Measurements from ENCODE around the gene GRM1.
"Not testable (repeated sequence)": the region's sequence is repeated elsewhere in the genome, so short reads cannot be mapped to it uniquely, and the experiment has no call there.

GRM1 gene

DNA sequence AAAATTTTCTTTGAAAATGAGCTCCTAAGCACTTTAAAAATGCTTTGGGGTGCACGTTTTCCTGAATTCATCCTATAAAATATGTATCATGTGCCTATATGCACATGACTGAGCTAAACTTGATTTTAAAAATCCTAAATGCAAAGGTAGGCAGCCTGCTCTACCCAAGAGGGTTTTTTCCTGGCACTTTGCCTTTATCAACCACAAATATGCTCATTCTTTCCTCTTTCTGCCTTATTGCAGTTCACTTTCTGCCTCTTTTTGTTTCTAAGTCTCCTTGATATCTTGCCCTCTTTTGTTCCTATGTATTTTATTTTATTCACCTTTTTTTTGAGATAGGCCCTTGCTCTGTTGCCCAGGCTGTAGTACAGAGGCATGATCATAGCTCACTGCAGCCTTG, 229.3 kb downstream of the GRM1 start:
- DNase-seq = no peak
- intact Hi-C loops (cut with DNase I; ENCODE audit: low total_unique reads) = no loop called here
- no peaks in the 10 kb centered on the region for H3K9me3 ChIP-seq
- no peak overlapping the region for H3K27ac ChIP-seq
- no peaks in the 10 kb centered on the region for H3K27me3 ChIP-seq
- no peaks in the 10 kb centered on the region for H3K4me1 ChIP-seq
- TF ChIP-seq, protein P1, sequence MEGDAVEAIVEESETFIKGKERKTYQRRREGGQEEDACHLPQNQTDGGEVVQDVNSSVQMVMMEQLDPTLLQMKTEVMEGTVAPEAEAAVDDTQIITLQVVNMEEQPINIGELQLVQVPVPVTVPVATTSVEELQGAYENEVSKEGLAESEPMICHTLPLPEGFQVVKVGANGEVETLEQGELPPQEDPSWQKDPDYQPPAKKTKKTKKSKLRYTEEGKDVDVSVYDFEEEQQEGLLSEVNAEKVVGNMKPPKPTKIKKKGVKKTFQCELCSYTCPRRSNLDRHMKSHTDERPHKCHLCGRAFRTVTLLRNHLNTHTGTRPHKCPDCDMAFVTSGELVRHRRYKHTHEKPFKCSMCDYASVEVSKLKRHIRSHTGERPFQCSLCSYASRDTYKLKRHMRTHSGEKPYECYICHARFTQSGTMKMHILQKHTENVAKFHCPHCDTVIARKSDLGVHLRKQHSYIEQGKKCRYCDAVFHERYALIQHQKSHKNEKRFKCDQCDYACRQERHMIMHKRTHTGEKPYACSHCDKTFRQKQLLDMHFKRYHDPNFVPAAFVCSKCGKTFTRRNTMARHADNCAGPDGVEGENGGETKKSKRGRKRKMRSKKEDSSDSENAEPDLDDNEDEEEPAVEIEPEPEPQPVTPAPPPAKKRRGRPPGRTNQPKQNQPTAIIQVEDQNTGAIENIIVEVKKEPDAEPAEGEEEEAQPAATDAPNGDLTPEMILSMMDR (IDR thresholded peaks at IDR 0.05) = no peak
- H3K4me3 ChIP-seq = no peak overlapping the region
- no peaks in the 10 kb centered on the region for H3K36me3 ChIP-seq

DNA sequence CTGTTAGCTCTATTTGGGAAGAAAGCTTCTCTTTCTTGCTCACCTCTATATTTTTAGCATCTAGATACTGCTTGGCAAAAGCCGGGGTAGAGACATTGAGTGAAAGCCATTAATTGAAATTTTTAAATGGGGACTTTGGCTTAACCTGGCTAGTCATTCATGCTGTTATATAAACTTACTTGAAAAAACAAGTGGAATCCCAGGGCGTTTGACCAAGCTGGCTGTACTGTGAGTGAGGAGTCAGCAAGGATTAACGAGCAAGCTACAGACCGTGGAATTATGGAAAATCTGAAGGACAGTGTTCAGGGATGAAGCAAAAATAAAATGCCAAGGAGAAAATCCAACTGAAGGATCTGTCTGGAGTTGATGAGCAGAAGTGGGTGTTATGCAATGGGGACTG, 232.0 kb downstream of the GRM1 start:
- no peak for DNase-seq
- H3K4me1 ChIP-seq = no peaks in the 10 kb centered on the region
- intact Hi-C loops (cut with DNase I; ENCODE audit: low total_unique reads) = no loop called here

DNA sequence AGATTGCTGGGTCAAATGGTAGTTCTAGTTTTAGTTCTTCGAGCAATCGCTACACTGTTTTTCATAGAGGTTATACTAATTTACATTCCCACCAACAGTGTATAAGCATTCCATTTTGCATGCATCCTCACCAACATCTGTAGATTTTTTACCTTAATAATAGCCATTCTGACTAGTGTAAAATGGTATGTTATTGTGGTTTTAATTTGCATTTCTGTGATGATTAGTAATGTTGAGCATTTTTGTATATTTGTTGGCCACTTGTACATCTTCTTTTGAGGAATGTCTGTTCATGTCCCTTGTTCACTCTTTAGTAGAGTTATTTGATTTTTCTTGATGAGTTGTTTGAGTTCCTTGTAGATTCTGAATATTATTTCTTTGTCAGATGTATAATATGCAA, 236.2 kb downstream of the GRM1 start:
- intact Hi-C loops (cut with DNase I; ENCODE audit: low total_unique reads) = no loop called here

More for the DNA sequence above, 232.0 kb downstream of the GRM1 start:
- Histone ChIP-seq H3K36me3 (no peaks in the 10 kb centered on the region), H3K9me3 (no peaks in the 10 kb centered on the region), H3K27me3 (no peaks in the 10 kb centered on the region), H3K27ac (no peak overlapping the region), H3K4me3 (no peak overlapping the region)
- TF ChIP-seq, protein P1 (IDR thresholded peaks at IDR 0.05) = no peak

DNA sequence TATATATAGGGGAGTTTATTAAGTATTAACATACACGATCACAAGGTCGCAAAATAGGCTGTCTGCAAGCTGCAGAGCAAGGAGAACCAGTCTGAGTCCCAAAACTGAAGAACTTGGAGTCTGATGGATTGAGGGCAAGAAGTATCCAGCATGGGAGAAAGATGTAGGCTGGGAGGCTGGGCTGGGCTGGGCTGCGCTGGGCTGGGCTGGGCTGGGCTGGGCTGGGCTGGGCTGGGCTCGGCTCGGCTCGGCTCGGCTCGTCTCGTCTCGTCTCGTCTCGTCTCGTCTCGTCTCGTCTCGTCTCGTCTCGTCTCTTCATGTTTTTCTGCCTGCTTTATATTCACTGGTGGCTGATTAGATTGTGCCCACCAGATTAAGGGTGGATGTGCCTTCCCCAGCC, 238.6 kb downstream of the GRM1 start:
- no peaks in the 10 kb centered on the region for H3K4me1 ChIP-seq
- TF ChIP-seq, protein P1 (IDR thresholded peaks at IDR 0.05) = no peak
- no peak for DNase-seq
- H3K9me3 ChIP-seq = no peaks in the 10 kb centered on the region
- no peaks in the 10 kb centered on the region for H3K36me3 ChIP-seq
- no peak overlapping the region for H3K4me3 ChIP-seq
- no peaks in the 10 kb centered on the region for H3K27me3 ChIP-seq
- intact Hi-C loops (cut with DNase I; ENCODE audit: low total_unique reads) = no loop called here
- no peak overlapping the region for H3K27ac ChIP-seq

More for the DNA sequence above, 236.2 kb downstream of the GRM1 start:
- no peak for DNase-seq
- Histone ChIP-seq H3K36me3 (no peaks in the 10 kb centered on the region), H3K27me3 (no peaks in the 10 kb centered on the region), H3K4me3 (no peak overlapping the region), H3K27ac (no peak overlapping the region), H3K9me3 (no peaks in the 10 kb centered on the region), H3K4me1 (no peaks in the 10 kb centered on the region)
- TF ChIP-seq, protein P1 (IDR thresholded peaks at IDR 0.05) = no peak

DNA sequence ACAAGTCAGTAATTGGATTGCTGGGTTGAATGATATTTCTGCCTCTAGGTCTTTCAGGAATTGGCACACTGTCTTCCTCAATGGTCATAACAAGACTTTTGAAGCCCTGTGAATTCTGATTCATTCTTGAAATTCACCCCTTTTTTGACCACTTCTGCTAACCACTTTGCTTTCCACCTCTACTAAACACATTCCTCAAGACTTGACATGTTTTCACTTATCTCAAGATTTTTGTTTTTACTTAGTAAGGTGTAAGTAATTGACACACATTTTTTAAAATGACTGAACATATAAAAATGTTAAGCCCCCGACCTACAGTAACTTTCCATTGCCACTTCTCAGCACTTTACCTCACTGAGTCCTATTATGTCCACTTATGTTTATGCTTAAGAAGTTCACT, 239.1 kb downstream of the GRM1 start:
- no peaks in the 10 kb centered on the region for H3K9me3 ChIP-seq
- no peaks in the 10 kb centered on the region for H3K4me1 ChIP-seq
- no peak overlapping the region for H3K27ac ChIP-seq
- no peak overlapping the region for H3K4me3 ChIP-seq
- intact Hi-C loops (cut with DNase I; ENCODE audit: low total_unique reads) = no loop called here
- no peak for DNase-seq
- no peaks in the 10 kb centered on the region for H3K27me3 ChIP-seq
- H3K36me3 ChIP-seq = no peaks in the 10 kb centered on the region
- TF ChIP-seq, protein P1 (IDR thresholded peaks at IDR 0.05) = no peak

DNA sequence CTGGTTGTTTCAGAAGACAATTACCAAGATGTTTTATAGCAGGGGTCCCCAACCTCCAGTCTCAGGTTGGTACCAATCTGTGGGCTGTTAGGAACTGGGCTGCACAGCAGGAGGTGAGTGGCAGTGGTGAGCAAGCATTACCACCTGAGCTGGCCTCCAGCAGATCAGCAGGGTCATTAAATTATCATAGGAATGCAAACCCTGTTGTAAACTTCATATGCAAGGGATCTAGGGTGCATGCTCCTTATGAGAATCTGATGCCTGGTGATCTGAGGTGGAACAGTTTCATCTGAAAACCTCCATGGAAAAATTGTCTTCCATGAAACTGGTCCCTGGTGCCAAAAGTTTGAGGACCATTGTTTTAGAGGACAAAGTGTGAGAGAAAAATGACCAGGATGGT, 240.6 kb downstream of the GRM1 start:
- DNase-seq = no peak
- Histone ChIP-seq H3K36me3 (no peaks in the 10 kb centered on the region), H3K4me1 (no peaks in the 10 kb centered on the region), H3K27ac (no peak overlapping the region), H3K9me3 (no peaks in the 10 kb centered on the region), H3K4me3 (no peak overlapping the region), H3K27me3 (no peaks in the 10 kb centered on the region)
- intact Hi-C loops (cut with DNase I; ENCODE audit: low total_unique reads) = no loop called here
- TF ChIP-seq, protein P1 (IDR thresholded peaks at IDR 0.05) = no peak

DNA sequence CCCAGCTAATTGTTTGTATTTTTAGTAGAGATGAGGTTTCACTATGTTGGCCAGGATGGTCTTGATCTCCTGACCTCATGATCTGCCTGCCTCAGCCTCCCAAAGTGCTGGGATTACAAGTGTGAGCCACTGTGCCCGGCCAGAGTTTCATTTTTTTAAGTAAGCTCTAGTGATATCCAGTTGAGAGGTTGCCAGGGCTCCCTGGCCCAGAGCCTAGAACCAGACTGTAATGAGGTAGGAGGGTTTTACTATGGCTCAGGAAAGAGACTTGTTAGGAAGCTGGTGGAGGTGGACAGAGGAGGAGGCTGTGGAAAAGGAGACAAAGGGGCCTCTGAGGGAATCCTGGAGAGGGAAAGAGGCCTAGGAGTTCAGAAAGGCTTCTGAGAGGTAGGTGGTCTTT, 242.3 kb downstream of the GRM1 start:
- H3K9me3 ChIP-seq; intact Hi-C loops (cut with DNase I; ENCODE audit: low total_unique reads); H3K27me3 ChIP-seq; H3K4me3 ChIP-seq; H3K36me3 ChIP-seq; H3K27ac ChIP-seq; H3K4me1 ChIP-seq: not testable (repeated sequence)
- peak; percentile 24 to 67 for DNase-seq

Measured in tibial artery (tissue), 4 donors.